Right renal cortex interstitium (tissue), 3 donors: ENCODE data around the gene ALDH1L1. TPM values are rescaled to one million over a fixed set of nuclear protein-coding genes. Genes with fewer than 3 reads are reported as not detected.
"Not testable (repeated sequence)": the region's sequence is repeated elsewhere in the genome, so short reads cannot be mapped to it uniquely, and the experiment has no call there.

Experiments
- DNase-seq, 3 donors: peaks; one replicate each; pipeline ENCODE4 v3.0.0-alpha.2; 2013; ENCODE audit warnings: low read depth in 3 of 3, low spot score in 2 of 3
- polyA plus RNA-seq, 3 donors: library from polyadenylated mRNA; unstranded; fragments of 120-200 nt; gene quantifications; one replicate each; pipeline ENCODE4 v1.2.1, GENCODE V29; 2013; ENCODE audit not compliant: insufficient read length in 3 of 3

Gene ALDH1L1
- polyA plus RNA-seq, 3 donors: 33.1 to 51.6 (median 39.2) TPM

GRCh38 chr3:126108676-126109050 is 71.7 kb downstream of the ALDH1L1 start:
- no peak for DNase-seq

GRCh38 chr3:126107957-126108675 is 72.3 kb downstream of the ALDH1L1 start:
- no peak for DNase-seq

DNA sequence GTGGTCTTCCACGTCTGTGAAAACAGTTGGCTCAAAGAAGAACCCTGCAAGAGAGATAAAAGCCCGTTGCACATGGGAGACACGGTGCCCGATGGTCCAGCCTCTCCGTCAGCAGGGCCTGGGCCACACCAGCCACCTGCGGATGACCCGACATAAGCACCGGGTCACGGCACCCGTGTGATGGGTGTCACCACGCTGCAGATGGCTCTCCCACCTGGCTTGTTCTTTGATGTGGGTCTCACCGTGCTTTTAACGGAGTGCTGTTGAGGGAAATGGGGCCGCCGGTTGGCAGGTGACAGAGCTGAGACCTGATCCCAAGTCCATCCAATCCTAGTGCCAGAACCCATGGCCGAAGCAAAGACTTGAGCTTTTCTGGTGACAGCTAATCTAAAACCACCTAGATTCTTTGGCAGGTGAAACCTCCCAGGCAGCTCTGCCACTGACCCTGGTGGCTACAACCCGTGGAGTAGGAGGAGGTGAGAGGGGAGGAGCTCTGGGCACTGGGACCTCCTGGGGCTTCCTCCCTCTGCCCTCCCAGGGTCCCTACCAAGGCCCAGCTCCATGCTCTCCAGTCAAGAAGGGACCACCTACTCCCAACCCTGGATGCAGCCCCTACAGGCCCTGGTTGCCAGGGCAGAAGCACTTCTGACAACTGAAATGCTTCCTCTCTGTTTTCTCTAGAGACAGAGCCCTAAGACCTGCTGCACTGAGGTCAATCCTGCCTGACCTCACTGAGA is 73.0 kb downstream of the ALDH1L1 start:
- no peak for DNase-seq

DNA sequence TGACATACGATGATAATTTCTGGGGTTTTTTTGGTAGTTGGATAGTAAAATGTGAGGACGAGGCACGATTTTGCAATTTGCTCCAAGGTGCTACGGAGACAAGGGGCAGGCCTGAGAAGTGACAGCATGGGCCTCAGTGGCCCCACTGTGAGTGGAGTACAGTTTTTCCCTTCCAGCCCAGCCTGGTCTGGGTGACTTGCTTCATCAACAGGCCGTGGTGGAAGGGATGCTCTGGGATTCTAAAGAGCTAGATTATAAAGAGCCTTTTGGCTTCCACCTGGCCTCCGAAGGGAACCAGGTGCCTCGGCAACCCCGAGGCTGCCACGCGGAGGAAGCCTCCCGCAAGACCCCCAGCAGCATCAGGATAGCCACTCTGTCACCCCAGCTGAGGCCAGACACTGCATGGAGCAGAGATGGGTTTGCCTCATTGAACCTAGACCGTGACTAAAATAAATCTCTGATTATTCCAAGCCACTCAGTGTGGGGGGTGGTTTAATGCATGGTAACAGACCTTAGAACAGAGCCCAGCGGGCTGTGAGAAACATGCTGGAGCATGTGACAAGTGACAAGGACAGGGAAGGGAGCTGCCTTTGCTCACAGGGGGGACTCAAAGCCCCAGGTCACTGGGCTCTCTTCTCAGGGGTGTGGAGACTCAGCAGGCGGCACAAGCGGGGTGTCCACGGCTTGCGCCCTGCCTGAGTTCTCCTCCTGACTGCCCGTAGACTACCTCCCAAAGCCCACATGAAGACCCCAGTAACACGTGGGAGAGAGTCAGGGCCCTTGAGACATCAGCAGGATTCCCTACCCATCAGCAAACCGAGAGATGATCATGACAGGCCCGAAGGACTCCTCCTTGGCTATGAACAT is 73.8 kb downstream of the ALDH1L1 start:
- no peak for DNase-seq

DNA sequence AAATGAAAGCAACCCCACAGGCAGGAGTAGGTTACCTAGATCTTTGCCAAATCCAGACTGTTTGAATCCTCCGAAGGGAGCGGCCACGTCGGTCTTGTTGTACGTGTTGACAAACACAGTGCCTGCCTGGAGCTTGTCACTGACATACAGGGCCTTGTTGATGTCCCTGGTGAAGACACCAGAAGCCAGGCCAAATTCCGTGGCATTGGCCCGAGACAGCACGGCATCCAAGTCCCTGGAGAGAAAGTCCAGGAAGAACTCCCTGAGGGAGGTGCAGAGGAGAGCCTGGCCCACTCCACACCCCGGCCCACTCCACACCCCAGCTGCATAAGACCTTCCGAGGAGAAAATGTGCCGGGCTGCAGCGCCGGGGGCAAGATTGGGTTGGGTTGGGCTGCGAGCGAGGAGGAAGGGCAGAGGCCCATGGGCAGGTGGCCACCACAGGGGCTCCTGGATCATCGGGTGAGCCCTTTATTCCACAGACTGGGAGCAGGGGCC is 74.6 kb downstream of the ALDH1L1 start:
- DNase-seq: no peak

DNA sequence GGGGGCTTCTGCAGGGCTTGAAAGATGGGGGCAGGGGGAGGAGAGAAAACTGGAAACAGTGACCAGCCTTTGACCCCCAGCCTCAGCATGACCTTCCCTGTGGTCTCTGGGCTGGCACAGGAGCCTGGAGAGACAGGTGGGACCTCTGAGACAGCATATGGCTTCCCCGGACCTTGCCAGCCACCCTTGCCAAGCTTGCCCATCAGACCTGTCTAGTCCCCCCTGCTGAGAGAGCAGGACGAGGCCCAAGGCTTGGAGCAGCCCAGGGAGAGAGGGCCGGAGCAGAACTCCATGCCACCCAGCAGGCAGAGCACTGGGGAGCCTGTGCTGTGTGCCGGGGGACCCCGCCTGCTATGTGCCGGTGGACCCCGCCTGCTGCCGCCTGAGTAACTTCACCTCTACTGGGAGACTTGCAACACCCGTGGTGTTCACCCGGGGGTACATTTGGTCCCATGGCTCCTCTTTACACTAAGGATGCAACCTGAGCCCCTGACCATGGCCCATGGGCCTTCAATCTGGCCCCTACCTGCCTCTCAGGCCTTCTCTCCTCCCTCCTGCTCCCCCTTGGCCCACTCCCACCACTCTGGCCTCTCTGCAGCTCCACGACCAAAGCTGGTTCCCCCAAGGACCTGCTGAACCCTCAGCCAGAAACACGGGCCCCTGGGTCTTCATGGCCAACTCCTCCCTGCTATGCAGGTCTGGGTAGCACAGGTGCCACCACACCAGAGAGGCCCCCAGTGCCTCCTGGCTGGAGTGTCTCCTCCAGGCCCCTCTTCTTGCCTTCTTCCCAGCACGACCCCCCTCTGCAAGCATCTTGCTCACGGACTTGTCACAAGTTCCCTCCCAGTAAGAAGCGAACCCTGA is 75.4 kb downstream of the ALDH1L1 start:
- DNase-seq: no peak

GRCh38 chr3:126104028-126104635 is 76.3 kb downstream of the ALDH1L1 start:
- no peak for DNase-seq

- no peak for DNase-seq
These were observed 77.0 kb downstream of the ALDH1L1 start for GRCh38 chr3:126103121-126104027.

DNA sequence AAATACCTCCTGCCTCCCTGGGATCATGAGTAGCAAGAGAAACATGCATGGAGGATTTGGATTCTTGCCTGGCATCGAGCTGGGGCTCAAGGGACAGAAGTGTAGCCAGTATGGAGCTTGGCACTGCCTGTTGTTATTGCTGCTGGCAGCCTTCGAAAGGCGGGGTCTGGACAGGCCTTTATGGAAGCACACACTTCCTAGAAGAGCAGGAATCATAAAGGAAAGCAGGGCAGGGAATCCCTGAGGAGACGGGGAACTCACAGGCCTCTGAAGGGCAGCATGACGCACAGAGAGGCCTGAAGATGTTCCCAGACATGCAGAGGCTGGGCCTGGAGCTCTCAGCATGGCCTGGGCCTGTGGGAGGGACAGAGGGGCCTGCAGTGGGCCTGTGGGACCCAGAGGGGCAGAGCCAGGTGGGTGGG is 77.8 kb downstream of the ALDH1L1 start:
- no peak for DNase-seq

GRCh38 chr3:126102011-126102410 is 78.4 kb downstream of the ALDH1L1 start:
- no peak for DNase-seq

GRCh38 chr3:126101521-126101982 is 78.8 kb downstream of the ALDH1L1 start:
- no peak for DNase-seq

- DNase-seq: no peak
These were observed 79.6 kb downstream of the ALDH1L1 start for GRCh38 chr3:126100634-126101301.

DNA sequence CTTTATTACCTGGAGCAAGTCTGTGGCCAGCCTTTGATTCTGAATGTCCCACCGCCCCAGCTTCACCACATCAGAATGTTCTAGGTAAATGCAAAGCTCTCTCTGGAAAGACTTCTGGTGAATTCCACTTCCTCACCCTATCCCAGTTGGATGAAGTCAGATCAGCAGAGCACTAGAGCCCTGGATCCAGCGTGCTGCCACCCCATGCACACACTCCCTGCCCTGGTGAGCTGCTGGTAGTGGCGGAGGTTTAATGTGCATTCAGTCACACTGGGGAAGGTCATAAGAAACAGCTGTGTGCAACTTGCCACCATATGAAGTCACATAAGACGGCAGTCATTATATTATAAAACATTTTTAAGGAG is 80.1 kb downstream of the ALDH1L1 start:
- no peak for DNase-seq

- no peak for DNase-seq
These were observed 82.0 kb downstream of the ALDH1L1 start for GRCh38 chr3:126098391-126098858.

- no peak for DNase-seq
These were observed 82.6 kb downstream of the ALDH1L1 start for GRCh38 chr3:126097801-126098200.

- not testable (repeated sequence) for DNase-seq
These were observed 84.1 kb downstream of the ALDH1L1 start for GRCh38 chr3:126096274-126096673.

- DNase-seq: not testable (repeated sequence)
These were observed 88.3 kb downstream of the ALDH1L1 start for GRCh38 chr3:126092128-126092527.
